Islet precursor cell (in vitro differentiated cells): ENCODE measurements around the gene GRAMD4.

Experiments
- DNase-seq: peaks from one replicate; pipeline ENCODE4 v3.0.0-alpha.2; 2018

GRAMD4 gene

DNA sequence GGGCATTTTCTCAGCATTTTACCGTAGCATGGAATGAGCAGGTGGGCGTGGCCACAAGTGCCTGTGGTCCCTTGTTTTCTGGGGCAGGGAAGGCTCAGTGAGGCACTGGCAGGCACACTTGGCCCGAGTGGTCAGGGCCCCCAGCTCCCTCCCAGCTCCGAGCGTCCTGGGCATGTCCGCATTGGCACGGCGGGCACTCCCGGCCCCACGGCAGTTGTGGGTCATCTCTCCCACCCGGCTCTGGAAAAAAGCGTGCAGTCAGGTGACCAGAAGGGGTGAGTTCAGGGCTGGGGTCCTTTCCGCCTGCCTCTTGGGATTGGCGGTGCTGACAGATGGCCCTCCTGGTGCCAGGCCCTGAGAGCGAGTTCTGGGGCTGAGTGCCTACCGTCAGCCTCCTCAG, 55.8 kb downstream of the GRAMD4 start:
- DNase-seq: no peak

DNA sequence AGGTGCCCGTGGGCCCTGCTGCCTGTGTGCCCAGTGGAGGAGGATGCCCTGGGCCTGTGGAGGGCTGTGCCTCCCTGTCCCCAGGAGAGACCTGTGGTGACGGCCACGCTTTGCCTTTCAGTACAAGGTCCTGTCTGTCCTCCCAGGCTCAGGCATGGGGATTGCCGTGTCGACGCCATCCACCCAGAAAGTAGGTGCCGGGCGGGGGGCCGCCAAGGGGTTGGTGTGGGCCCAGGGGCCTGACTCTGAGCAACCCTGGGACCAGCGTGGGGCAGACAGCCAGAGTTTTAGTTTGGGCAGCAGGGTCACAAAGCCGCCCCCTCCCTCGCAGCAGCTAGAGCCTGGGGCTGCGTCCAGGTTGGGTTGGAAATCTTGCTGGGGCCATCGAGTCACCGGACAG, 56.3 kb downstream of the GRAMD4 start:
- DNase-seq: no peak

DNA sequence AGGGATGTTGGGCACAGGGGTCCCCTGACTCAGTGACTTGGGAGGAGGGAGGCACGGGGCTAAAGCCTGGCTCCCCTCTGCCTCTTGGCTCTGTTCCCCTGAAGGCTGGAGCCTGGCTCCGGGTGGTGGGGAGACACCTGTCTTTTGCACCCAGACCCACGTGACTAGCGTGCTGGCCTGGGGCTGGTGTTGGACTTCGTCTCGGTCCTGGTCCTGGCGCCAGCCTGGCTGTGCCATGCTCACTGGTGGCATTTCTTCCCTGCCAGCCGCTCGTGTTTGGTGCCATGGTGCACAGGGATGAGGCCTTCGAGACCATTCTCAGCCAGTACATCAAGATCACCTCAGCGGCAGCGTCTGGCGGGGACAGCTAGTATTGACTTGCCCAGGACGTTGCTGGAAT, 56.7 kb downstream of the GRAMD4 start:
- no peak for DNase-seq

DNA sequence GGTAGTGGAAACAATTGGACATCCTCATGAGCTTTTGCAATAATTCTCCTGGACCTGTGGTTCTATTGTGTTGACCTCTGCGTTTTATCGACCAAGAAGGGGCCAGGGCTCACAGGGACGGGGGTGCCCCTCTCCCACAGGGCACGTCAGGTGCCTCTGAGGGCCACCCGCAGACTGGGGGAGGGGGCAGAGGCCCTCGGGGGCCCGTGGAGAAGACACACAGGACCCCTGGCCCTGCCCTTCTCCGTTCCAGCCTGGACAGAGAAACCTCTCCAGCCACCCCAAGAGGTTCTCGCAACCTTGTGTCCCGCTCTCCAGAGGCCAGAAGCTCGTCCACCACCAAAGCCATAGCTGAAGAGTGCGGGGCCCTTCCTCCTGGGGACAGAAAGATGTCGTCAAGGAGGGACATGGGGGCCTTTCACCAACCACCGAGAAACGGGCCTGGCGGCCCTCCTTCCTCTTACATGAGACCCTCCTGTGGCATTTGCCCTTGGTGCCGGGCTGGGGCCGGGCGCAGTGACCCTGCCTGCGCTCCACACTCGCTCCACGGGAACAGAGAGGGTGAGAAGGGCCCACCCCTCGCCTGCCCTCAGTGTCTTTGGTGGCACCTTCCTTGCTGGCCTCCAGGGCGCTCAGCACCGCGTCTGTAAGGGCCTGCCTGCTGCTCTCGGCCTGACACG, 57.3 kb downstream of the GRAMD4 start:
- no peak for DNase-seq

DNA sequence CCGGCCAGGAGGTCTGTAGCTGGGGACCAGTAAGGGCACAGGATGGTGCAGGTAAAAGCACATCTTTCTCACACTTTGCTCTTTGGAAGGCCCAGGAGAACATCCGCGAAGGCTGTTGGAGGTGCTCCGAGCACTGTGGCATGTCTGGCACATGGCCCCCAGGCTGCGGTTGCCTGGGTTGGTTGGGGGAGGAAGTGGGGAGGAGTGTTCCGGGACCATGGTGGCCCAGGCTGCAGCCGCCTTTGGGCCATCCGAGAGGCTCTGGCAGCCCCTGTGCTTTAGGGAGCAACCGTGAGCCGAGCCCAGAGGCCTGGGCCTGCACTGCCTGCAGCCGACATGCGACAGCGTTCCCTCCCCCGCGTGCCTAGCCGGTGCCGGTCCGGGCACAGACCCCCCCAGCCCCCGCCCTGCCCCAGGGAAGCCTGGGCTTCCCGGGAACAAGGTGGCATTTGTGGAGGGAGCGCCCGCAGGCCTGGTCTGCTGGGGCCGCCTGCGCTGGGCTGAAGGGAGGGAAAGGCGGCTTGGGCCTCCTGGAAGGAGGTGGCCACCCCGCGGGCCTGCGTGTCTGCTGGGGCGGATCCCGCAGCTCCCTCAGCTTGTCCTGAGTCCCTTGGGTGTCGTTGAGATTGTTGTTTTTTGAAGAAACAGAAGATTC, 57.9 kb downstream of the GRAMD4 start:
- no peak for DNase-seq

- DNase-seq: no peak
Measured at GRCh38 chr22:46678785-46679700, 58.9 kb downstream of the GRAMD4 start.

GRCh38 chr22:46679706-46680269, 59.6 kb downstream of the GRAMD4 start:
- DNase-seq: no peak

DNA sequence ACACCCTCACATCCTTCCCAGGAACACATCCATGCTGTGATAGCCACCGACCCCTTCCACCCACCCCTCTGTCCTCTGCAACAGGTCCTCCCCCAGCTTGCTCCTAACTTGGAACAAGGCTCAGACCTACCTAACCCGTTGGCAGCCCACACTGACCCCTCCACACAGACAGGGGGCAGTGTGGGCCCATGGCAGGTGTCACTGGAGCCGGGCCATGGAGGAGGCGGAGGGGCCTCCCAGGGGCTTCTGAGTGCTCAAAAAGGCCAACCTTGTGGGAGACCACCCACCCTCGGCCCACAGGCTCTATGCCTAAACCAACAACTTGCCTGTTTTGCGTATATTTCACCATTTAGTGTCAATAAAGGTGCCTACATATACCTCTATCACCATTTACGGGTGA, 60.8 kb downstream of the GRAMD4 start:
- no peak for DNase-seq

- DNase-seq: no peak
Measured at GRCh38 chr22:46682011-46682731, 62.0 kb downstream of the GRAMD4 start.

DNA sequence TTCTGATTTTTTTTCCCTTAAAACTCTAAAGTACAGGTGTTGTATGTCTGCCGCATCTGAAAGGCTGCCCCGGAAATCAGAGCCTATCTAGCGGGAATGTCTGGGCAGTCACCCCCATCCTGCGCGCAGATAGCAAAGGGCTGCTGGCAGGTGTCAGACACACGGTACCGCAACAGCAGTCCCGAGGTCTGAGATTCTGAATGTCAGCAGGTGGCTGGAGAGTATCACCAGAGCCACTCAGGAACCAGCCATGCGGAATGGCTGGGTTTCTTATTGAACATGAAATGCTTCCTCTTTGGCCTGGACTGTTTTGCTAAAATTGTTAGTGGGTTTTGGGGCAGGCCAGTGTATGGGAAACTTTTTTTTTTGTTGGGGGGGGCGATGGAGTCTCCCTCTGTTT, 64.5 kb downstream of the GRAMD4 start:
- no peak for DNase-seq

GRCh38 chr22:46686221-46687047, 66.2 kb downstream of the GRAMD4 start:
- DNase-seq: no peak

GRCh38 chr22:46687048-46687444, 66.9 kb downstream of the GRAMD4 start:
- DNase-seq: no peak

- DNase-seq: no peak
Measured at GRCh38 chr22:46687460-46687859, 67.3 kb downstream of the GRAMD4 start.

DNA sequence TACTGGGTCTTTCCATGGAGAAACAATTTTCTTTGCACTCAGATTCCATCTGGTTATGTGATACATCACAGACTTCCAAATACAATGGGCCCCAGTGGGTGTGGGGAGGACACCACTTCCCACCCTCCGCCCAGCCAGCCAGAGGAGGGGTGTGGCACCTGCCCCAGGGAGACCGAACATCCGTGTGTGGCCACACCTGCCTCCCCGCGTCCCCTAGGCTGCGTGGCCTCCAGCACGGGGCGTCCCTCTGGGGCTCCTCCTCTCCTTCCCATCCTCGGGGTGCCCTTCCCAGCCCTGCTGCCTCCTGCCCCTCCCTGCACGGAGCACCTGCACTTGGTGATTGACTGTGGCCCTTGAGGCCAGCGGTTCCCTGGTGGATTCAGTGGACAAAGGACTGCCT, 68.8 kb downstream of the GRAMD4 start:
- no peak for DNase-seq

- DNase-seq: no peak
Measured at GRCh38 chr22:46690146-46690545, 70.0 kb downstream of the GRAMD4 start.

DNA sequence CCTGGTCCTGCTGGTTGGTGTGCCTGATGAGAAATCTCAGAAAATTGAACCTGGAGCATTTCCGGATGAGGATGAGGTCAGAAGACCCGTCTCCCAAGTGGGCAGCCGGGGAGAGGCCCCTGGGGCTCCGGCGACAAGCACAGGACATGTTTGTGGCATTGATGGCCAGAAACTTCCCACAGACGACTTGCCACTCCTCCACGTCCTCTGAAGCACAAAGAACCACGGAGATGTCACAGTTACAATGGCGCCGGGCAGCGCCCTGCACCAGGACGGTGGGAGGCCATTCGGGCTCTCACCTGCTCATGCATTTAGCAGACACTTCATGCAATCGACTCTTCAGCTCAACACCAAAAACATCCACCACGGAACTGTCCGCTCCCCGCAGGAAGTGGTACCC, 71.4 kb downstream of the GRAMD4 start:
- DNase-seq: no peak

- no peak for DNase-seq
Measured at GRCh38 chr22:46693634-46694415, 73.6 kb downstream of the GRAMD4 start.

- no peak for DNase-seq
Measured at GRCh38 chr22:46694416-46695170, 74.4 kb downstream of the GRAMD4 start.

- DNase-seq: no peak
Measured at GRCh38 chr22:46695346-46696228, 75.4 kb downstream of the GRAMD4 start.
